Lung (tissue), 12 donors: ENCODE data around the gene NMB. TPM values are rescaled to one million over a fixed set of nuclear protein-coding genes. Genes with fewer than 3 reads are reported as not detected.

Source experiments
- ATAC-seq: fragments of 200-7000 bp; cut with Tn5 transposase; one replicate; pipeline ENCODE4 v1.9.1; 2020; ENCODE audit warnings: moderate number of reproducible peaks; ENCODE audit not compliant: insufficient read depth, low FRiP score
- DNase-seq, 3 donors: peaks; one replicate each; pipeline ENCODE4 v3.0.0-alpha.2; 2013 to 2017
- H3K27ac ChIP-seq, 2 donors: one replicate each; pipeline ENCODE4 v1.5.1; 2013; ENCODE audit warnings: mild to moderate bottlenecking in 2 of 2, moderate library complexity in 2 of 2, control low read depth in 1 of 2, inconsistent platforms in 1 of 2, low read depth in 1 of 2, low read length in 1 of 2
- H3K27me3 ChIP-seq, 3 donors: one replicate each; pipeline ENCODE4 v1.5.1; 2013; ENCODE audit warnings: low read length in 2 of 3; ENCODE audit not compliant: control insufficient read depth in 3 of 3, insufficient read depth in 3 of 3
- H3K36me3 ChIP-seq, 4 donors: one replicate each; pipeline ENCODE4 v1.5.1; 2013; ENCODE audit warnings: low read length in 4 of 4, mild to moderate bottlenecking in 1 of 4, moderate library complexity in 1 of 4; ENCODE audit not compliant: control insufficient read depth in 4 of 4, insufficient read depth in 4 of 4
- H3K4me1 ChIP-seq, 5 donors: one replicate each; pipeline ENCODE4 v1.5.1; 2013; ENCODE audit warnings: low read length in 5 of 5, mild to moderate bottlenecking in 2 of 5, moderate library complexity in 1 of 5; ENCODE audit not compliant: control insufficient read depth in 5 of 5, insufficient read depth in 5 of 5
- H3K4me3 ChIP-seq: one replicate; pipeline ENCODE4 v1.5.1; 2013; ENCODE audit warnings: mild to moderate bottlenecking, control low read depth, moderate library complexity
- H3K9ac ChIP-seq, 2 donors: one replicate each; pipeline ENCODE4 v1.5.1; 2013; ENCODE audit warnings: low read length in 2 of 2, control low read depth in 1 of 2; ENCODE audit not compliant: insufficient read depth in 1 of 2
- H3K9me3 ChIP-seq, 4 donors: one replicate each; pipeline ENCODE4 v1.5.1; 2013; ENCODE audit warnings: low read length in 3 of 4, mild to moderate bottlenecking in 1 of 4, moderate library complexity in 1 of 4; ENCODE audit not compliant: control insufficient read depth in 4 of 4, insufficient read depth in 3 of 4
- CTCF ChIP-seq: IDR thresholded peaks from 2 replicates; pipeline ENCODE4 v1.5.1; 2012; ENCODE audit warnings: mild to moderate bottlenecking; ENCODE audit errors: control extremely low read depth, extremely low read depth
- WGBS, 2 donors: extraction: QIAGEN DNeasy Blood & Tissue Kit; methylation state at CpG; one replicate each; pipeline ENCODE4 v1.1.7; 2013; 5-methylcytosine and 5-hydroxymethylcytosine counted together
- polyA plus RNA-seq, 2 donors: library from polyadenylated mRNA; stranded (reverse); fragments of 200-250 nt; gene quantifications; one replicate each; pipeline ENCODE4 v1.2.1, GENCODE V29; 2013
- total RNA-seq, 2 donors: library from RNA; depleted of rRNA in 1 of 2; stranded (reverse); fragments of >200 nt in 1 of 2; gene quantifications; one replicate each; pipeline ENCODE4 v1.2.1, GENCODE V29; 2014 to 2021
- donor health status: control.
- donor health status: control.
- donor health status: Bipolar disorder and iron deficiency.
- donor health status: healthy.
- donor health status: DM: yes; HTN: yes; CAD: no.

Gene NMB
- total and polyA plus RNA-seq, 4 donors, result 2.6 to 9.3 (median 5.6) TPM

- H3K9ac ChIP-seq, result no peak overlapping the region
- no peak for TF ChIP-seq CTCF
- H3K27me3 ChIP-seq, result no peaks in the 10 kb centered on the region
- H3K27ac ChIP-seq, result no peak overlapping the region
- DNase-seq, result no peak
- H3K36me3 ChIP-seq, result peaks cover 3 to 28% (median 17%) of the 10 kb centered on the region in 4 donors
- H3K4me3 ChIP-seq, result no peak overlapping the region
- ATAC-seq, result no peak
- H3K4me1 ChIP-seq, result peaks cover 0 to 3% (median 0%) of the 10 kb centered on the region in 5 donors
- H3K9me3 ChIP-seq, result no peaks in the 10 kb centered on the region
- WGBS, 2 donors, result 63 to 65% methylated on average over 2 of the region's 2 CpGs
These were observed 52.5 kb downstream of the NMB start for GRCh38 chr15:84605554-84605882.

Other genes starting within 250 kb of the NMB start
- 10 to 100 TPM in 1 of 2 donors, 1 to 10 TPM in 1; 5.0 to 12.8 TPM for gene ZSCAN2, start 57.2 kb downstream of the NMB start, total RNA-seq
- gene ZSCAN2, start 57.2 kb downstream of the NMB start, polyA plus RNA-seq, result 1 to 10 TPM; 2.5 to 3.7 TPM
- 10 to 100 TPM; 33.3 to 35.6 TPM for gene WDR73, start 3.9 kb downstream of the NMB start, total RNA-seq
- gene WDR73, start 3.9 kb downstream of the NMB start, polyA plus RNA-seq, result 10 to 100 TPM; 18.2 to 19.7 TPM
- 100 to 1,000 TPM; 119 to 139 TPM for gene SEC11A, start 57.9 kb upstream of the NMB start, total RNA-seq
- 100 to 1,000 TPM; 146 to 170 TPM for gene SEC11A, start 57.9 kb upstream of the NMB start, polyA plus RNA-seq
- 10 to 100 TPM; 20.1 to 29.6 TPM for gene ZNF592, start 90.4 kb upstream of the NMB start, total RNA-seq
- 10 to 100 TPM in 1 of 2 donors, 1 to 10 TPM in 1; 8.8 to 12.3 TPM for gene ZNF592, start 90.4 kb upstream of the NMB start, polyA plus RNA-seq
- 10 to 100 TPM in 1 of 2 donors, 1 to 10 TPM in 1; 8.2 to 12.2 TPM for gene ALPK3, start 159.2 kb upstream of the NMB start, total RNA-seq
- gene ALPK3, start 159.2 kb upstream of the NMB start, polyA plus RNA-seq, result 1 to 10 TPM; 3.1 to 4.2 TPM
- under 1 TPM in 1 of 2 donors, not detected in 1; 0.06 TPM for gene SLC28A1, start 226.5 kb upstream of the NMB start, total RNA-seq
- gene SLC28A1, start 226.5 kb upstream of the NMB start, polyA plus RNA-seq, result not detected